Epithelial cell of proximal tubule (primary cell): ENCODE measurements around the gene MAGOHB. TPM values are rescaled to one million over a fixed set of nuclear protein-coding genes. Genes with fewer than 3 reads are reported as not detected.
"Not testable (repeated sequence)": the region's sequence is repeated elsewhere in the genome, so short reads cannot be mapped to it uniquely, and the experiment has no call there.

Source experiments
- DNase-seq: peaks from one replicate; pipeline ENCODE4 v3.0.0-alpha.2; 2011; ENCODE audit warnings: low read depth
- H3K4me3 ChIP-seq: 2 replicates; pipeline ENCODE4 v1.5.1; 2011; ENCODE audit warnings: low read depth, mild to moderate bottlenecking, low read length
- total RNA-seq: library from RNA; depleted of rRNA; stranded (reverse); fragments of >200 nt; gene quantifications from 2 replicates; pipeline ENCODE4 v1.2.3, GENCODE V29; 2015
- TF ChIP-seq, protein P1 (sequence below): conservative IDR thresholded peaks from 2 replicates; pipeline ENCODE4 v1.5.1; 2012; ENCODE audit warnings: low read depth, mild to moderate bottlenecking, low read length

The MAGOHB gene
- total RNA-seq, 1 donor from 2014 or later, result 30.8 TPM

DNA sequence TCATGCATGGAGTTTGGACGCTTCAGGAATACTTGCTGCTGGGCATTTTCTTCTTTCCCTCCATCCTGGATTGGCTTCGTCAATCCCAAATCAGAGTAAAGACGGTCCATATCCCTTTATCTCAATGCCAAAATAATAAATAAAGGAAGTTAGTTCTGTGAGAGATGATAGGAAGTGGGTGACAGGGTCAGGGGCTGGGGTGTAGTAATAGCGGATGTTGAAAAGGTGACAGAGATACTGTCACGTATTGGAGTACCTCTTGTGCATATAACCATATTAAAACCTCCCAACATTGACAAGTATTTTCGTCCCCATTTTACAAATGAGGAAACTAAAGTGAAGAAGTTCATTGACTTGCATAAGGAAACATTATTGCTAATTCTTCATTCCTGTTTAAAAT, 12.4 kb downstream of the MAGOHB start:
- no peak overlapping the region for H3K4me3 ChIP-seq
- DNase-seq, result no peak
- TF ChIP-seq, protein P1, sequence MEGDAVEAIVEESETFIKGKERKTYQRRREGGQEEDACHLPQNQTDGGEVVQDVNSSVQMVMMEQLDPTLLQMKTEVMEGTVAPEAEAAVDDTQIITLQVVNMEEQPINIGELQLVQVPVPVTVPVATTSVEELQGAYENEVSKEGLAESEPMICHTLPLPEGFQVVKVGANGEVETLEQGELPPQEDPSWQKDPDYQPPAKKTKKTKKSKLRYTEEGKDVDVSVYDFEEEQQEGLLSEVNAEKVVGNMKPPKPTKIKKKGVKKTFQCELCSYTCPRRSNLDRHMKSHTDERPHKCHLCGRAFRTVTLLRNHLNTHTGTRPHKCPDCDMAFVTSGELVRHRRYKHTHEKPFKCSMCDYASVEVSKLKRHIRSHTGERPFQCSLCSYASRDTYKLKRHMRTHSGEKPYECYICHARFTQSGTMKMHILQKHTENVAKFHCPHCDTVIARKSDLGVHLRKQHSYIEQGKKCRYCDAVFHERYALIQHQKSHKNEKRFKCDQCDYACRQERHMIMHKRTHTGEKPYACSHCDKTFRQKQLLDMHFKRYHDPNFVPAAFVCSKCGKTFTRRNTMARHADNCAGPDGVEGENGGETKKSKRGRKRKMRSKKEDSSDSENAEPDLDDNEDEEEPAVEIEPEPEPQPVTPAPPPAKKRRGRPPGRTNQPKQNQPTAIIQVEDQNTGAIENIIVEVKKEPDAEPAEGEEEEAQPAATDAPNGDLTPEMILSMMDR, result no peak

DNA sequence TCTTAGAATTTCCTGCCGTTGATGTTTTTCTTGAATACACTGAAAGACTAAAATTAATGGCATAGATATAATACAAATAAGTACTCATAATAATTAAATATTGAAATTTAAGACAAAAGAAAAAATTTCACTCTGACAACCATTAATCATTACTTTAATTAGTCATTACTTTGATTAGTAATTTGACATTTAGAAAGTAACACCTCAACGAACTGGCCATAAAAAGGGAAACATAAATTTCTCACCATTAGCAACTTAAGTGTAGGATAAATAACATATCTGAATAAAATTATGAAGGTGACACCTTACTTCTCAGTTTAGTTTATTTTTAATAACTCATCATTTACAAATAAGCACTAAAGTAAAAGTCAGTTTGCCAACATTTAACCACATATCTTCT, 17.5 kb downstream of the MAGOHB start:
- TF ChIP-seq, protein P1, result no peak
- no peak overlapping the region for H3K4me3 ChIP-seq
- no peak for DNase-seq

DNA sequence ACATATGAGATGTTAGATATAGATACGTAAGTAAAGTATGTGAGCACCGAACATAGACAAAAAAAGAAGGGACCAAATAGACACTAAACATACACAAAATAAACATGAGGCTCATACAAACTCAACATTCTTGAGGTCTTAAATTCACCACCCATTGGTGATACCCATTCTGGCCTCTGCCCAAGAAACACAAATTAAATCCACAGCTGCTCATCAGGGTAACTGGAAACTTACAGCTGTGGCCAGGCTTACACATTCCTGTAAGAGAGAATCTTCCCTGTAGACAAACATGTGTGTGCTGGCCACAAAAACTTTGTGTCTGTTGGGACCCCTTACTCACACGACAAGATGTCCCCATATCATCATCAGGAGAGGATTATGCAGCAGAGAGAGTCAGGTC, 22.4 kb downstream of the MAGOHB start:
- TF ChIP-seq, protein P1, result no peak
- H3K4me3 ChIP-seq, result no peak overlapping the region
- DNase-seq, result no peak

DNA sequence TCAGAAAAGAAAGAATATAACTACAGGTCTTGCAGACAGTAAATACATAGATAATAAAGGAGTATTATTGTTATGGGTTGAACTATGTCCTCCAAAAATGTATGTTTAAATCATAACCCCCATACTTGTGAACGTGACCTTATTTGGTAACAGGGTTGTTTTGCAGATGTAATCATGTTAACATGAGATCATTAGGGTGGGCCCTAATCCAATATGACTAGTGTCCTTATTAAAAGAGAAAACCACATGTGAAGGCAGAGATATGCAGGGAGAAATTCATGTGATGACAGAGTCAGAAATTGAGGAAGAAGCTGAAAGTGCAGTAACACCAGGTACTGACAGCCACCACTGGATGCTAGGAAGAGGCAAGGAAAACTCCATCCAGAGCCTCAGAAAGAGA, 29.0 kb downstream of the MAGOHB start:
- DNase-seq, result no peak
- TF ChIP-seq, protein P1, result no peak

DNA sequence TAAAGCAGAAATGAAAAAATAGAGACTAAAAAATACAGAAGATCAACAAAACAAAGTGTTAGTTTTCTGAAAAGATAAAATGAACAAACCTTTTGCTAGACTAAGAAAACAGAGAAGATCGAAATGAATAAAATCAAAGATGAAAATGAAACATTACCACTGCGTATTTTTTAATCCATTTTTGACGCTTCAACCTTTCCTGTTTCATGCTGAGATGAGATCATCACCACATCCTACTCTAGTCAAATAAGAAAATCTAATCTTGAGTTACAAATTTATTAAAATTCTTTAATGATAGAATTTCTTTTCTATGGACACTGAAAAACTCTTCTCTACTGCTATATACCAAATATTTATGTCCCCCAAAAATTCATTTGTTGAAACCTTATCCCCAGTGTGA, 30.7 kb downstream of the MAGOHB start:
- no peak for DNase-seq
- no peak overlapping the region for H3K4me3 ChIP-seq
- TF ChIP-seq, protein P1, result no peak

More for the DNA sequence above, 29.0 kb downstream of the MAGOHB start:
- H3K4me3 ChIP-seq, result no peak overlapping the region

DNA sequence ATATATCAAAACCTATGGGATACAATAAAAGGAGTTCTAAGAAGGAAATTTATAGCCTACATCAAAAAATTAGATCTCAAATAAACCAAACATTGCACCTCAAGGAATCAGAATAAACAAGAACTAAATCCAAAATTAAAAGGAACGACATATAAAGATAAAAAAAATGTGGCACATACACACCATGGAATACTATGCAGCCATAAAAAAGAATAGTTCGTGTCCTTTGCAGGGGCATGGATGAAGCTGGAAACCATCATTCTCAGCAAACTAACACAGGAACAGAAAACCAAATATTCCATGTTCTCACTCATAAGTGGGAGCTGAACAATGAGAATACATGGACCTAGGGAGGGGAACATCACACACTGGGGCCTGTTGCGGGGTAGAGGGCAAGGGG, 31.3 kb downstream of the MAGOHB start:
- H3K4me3 ChIP-seq, DNase-seq: not testable (repeated sequence)

DNA sequence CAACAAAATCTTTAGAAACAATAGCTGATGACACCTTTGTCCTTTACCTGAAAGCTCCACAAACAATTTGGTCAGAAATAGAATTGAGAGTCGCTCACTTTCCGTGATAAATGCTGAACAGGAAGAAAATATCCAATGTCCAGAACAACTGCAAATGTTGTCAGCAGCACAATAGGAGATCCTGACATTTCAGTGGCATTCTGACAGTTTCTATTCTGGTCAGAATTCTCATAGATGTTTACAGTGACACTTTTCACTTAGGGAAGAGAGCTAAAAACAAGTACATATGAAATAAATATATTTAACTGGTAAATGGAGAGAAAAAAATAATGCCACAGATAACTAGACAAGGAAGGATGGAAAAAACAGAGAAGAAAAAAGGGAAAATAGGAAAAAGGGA, 39.1 kb downstream of the MAGOHB start:
- TF ChIP-seq, protein P1, result no peak
- DNase-seq, result no peak
- H3K4me3 ChIP-seq, result no peak overlapping the region

DNA sequence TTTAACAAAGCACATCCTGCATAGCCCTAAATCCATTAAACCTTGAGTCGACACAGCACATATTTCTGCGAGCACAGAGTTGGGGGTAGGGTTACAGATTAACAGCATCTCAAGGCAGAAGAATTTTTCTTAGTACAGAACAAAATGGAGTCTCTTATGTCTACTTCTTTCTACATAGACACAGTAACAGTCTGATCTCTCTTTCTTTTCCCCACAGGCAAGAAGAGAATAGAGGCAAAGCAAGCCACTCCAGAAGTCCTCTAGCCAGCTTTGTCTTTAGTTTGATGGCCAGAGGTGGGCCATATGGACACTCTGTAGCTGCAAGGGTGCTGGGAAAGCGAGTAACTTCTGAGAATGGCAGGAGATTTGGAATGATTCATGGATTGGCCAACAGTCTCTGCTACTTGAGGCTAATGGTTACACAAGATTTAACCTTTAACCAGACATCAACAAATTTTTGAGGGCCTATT, 41.4 kb downstream of the MAGOHB start:
- peak; percentile 33 for DNase-seq
- H3K4me3 ChIP-seq, result not testable (repeated sequence)
